ENCODE results near the gene LCE7A.

GRCh38 chr1:152899883-152900282, 40.1 kb downstream of the LCE7A start:
- TF ChIP-seq, protein P1, sequence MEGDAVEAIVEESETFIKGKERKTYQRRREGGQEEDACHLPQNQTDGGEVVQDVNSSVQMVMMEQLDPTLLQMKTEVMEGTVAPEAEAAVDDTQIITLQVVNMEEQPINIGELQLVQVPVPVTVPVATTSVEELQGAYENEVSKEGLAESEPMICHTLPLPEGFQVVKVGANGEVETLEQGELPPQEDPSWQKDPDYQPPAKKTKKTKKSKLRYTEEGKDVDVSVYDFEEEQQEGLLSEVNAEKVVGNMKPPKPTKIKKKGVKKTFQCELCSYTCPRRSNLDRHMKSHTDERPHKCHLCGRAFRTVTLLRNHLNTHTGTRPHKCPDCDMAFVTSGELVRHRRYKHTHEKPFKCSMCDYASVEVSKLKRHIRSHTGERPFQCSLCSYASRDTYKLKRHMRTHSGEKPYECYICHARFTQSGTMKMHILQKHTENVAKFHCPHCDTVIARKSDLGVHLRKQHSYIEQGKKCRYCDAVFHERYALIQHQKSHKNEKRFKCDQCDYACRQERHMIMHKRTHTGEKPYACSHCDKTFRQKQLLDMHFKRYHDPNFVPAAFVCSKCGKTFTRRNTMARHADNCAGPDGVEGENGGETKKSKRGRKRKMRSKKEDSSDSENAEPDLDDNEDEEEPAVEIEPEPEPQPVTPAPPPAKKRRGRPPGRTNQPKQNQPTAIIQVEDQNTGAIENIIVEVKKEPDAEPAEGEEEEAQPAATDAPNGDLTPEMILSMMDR (IDR thresholded peaks at IDR 0.05): no peak
- TF ChIP-seq POLR2A (IDR thresholded peaks at IDR 0.05): no peak

Measured in breast epithelium (tissue), 3 donors.